ENCODE data around the gene TNFRSF13B.

The TNFRSF13B gene

DNA sequence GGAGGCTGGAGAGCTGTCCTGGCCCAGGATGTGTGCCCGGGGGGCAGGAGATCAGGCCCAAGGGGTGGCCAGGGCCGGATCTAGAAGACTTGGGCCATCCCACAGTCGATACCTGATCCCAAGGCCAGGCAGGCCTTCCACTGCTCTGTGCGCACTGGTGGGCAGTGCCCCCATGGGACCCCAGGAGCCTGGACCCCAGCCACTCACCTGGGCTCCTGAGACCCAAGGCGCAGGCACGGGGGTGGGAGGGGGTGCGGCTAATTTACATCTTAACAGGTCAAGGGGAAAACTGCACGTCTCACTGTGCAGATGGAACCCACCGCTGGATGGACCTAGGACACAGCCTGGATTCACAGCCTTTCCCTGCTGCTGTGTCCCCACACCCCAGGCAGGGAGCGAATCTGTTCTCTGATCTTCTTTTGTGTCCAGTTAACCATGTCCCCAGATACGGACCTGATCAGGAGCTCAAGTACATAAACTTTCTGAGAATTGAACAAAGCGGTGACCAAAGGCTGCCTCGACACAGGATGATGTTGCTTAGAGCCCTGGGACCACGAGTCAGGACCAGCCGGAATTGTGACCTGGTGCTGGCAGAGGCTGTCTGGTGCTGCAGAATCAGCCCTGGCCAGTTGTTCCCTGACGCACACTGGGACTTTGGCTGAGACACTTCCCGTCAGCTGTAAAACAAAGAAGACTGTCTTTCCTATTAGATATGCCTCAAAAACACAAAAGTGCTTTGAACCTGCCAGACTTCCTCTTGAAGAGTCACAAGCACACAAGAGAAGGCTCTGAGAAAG is 60.6 kb downstream of the TNFRSF13B start:
- H2BK120ac ChIP-seq (ENCODE audit: low read depth, low read length): no peak overlapping the region
- H4K8ac ChIP-seq (ENCODE audit: low read depth, low read length): no peak overlapping the region
- no peak overlapping the region for H3K18ac ChIP-seq (ENCODE audit: low read length)
- no peaks in the 10 kb centered on the region for H3K4me1 ChIP-seq (ENCODE audit: control insufficient read depth, low read depth, low read length)
- H3K4me2 ChIP-seq (ENCODE audit: low read length): no peak overlapping the region
- H2BK15ac ChIP-seq (replicated peaks; ENCODE audit: low read depth): no peak overlapping the region
- H4K5ac ChIP-seq (ENCODE audit: low read length): no peak overlapping the region
- no peak overlapping the region for H3K9ac ChIP-seq (ENCODE audit: low read length)
- no peak overlapping the region for H3K4ac ChIP-seq (ENCODE audit: low read depth, low read length)
- no peaks in the 10 kb centered on the region for H3K79me1 ChIP-seq (ENCODE audit: low read length)
- no peak for DNase-seq
- H3K27ac ChIP-seq (ENCODE audit: low read depth, low read length): no peak overlapping the region
- no peak overlapping the region for H3K56ac ChIP-seq (ENCODE audit: low read length)
- WGBS (ENCODE audit: extremely low coverage, insufficient coverage, low lambda C conversion rate): no CpG with 5 or more reads among the region's 17 CpGs
- no peak overlapping the region for H3K4me3 ChIP-seq (ENCODE audit: low read length)
- H3K23ac ChIP-seq (ENCODE audit: low read length): no peak overlapping the region
- no peaks in the 10 kb centered on the region for H3K79me2 ChIP-seq (ENCODE audit: control insufficient read depth, insufficient read depth, low read length)
- H2AK5ac ChIP-seq (ENCODE audit: low read length): no peak overlapping the region
- no peaks in the 10 kb centered on the region for H3K36me3 ChIP-seq (ENCODE audit: control insufficient read depth, insufficient read depth, low read length)
- H2BK5ac ChIP-seq (ENCODE audit: low read length): no peak overlapping the region
- no peaks in the 10 kb centered on the region for H3K27me3 ChIP-seq (ENCODE audit: insufficient read depth, low read length, poor library complexity)

DNA sequence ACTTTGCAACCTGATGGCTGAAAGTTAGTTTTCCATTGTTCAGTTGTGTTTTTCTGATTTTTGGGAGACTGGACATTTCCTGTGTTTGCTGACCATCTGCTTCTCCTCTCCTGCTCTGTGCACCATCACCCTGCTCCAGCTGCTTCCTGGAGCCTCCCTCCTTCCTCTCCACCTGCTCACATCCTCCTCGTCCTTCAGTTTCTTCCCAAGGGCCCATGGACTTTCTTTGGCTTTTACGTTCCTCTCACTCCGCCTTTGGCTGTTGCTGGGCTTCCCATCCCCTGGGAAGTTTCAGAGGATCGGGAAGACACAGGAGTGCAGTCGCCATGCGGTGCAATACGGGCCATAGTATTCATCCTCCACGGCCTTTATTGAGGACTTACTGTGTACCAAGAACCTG is 61.6 kb downstream of the TNFRSF13B start:
- no peak overlapping the region for H3K9ac ChIP-seq (ENCODE audit: low read length)
- H3K27me3 ChIP-seq (ENCODE audit: insufficient read depth, low read length, poor library complexity): no peaks in the 10 kb centered on the region
- no peak overlapping the region for H3K18ac ChIP-seq (ENCODE audit: low read length)
- no peaks in the 10 kb centered on the region for H3K4me1 ChIP-seq (ENCODE audit: control insufficient read depth, low read depth, low read length)
- no peak overlapping the region for H2BK5ac ChIP-seq (ENCODE audit: low read length)
- no peak overlapping the region for H4K5ac ChIP-seq (ENCODE audit: low read length)
- no peaks in the 10 kb centered on the region for H3K79me2 ChIP-seq (ENCODE audit: control insufficient read depth, insufficient read depth, low read length)
- no peaks in the 10 kb centered on the region for H3K79me1 ChIP-seq (ENCODE audit: low read length)
- no peak overlapping the region for H2AK5ac ChIP-seq (ENCODE audit: low read length)
- H3K23ac ChIP-seq (ENCODE audit: low read length): no peak overlapping the region
- H3K27ac ChIP-seq (ENCODE audit: low read depth, low read length): no peak overlapping the region
- no peak overlapping the region for H3K4me2 ChIP-seq (ENCODE audit: low read length)
- WGBS (ENCODE audit: extremely low coverage, insufficient coverage, low lambda C conversion rate): no CpG with 5 or more reads among the region's 8 CpGs
- DNase-seq: no peak
- H2BK120ac ChIP-seq (ENCODE audit: low read depth, low read length): no peak overlapping the region
- no peak overlapping the region for H3K56ac ChIP-seq (ENCODE audit: low read length)
- H3K4ac ChIP-seq (ENCODE audit: low read depth, low read length): no peak overlapping the region
- no peaks in the 10 kb centered on the region for H3K36me3 ChIP-seq (ENCODE audit: control insufficient read depth, insufficient read depth, low read length)
- H2BK15ac ChIP-seq (replicated peaks; ENCODE audit: low read depth): no peak overlapping the region
- no peak overlapping the region for H3K4me3 ChIP-seq (ENCODE audit: low read length)
- no peak overlapping the region for H4K8ac ChIP-seq (ENCODE audit: low read depth, low read length)

DNA sequence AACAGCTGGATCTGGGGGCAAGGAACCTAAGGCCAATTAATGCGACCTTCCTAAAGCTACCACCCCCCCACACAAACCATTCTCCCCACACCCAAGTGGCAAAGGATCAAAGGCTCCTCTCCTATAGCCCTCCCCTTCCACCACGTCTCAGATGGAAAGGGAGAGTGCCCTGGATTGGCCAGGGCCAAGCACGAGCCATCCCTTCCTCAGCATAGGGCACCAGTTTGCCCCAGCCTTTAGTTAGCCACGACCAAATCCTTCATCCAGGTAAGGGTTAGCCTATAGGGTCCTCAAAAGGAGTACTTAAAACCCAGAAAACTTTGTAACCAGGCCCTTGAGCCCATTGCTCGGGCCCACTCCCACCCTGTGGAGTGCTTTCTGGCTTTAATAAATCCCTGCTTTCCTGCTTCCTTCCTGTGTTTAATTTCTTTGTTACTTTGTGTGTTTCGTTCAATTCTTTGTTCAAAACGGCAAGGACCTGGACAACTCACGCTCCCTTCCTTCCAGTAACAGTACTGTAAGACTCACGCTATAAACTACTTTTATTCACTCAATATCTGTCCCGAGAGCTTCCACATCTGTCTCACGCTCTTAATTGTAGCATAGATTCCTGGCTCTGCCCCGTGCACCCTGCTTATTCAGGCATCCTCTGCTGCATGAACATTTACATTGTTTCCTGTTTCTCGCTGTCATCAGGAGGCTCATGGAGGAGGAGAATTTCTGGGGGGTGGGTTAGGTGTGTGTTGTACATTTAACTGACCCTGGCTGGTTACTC is 62.3 kb downstream of the TNFRSF13B start:
- Histone ChIP-seq H2AK5ac (ENCODE audit: low read length) (no peak overlapping the region), H2BK120ac (ENCODE audit: low read depth, low read length) (no peak overlapping the region), H3K27ac (ENCODE audit: low read depth, low read length) (no peak overlapping the region), H2BK15ac (replicated peaks; ENCODE audit: low read depth) (no peak overlapping the region), H3K56ac (ENCODE audit: low read length) (no peak overlapping the region), H4K8ac (ENCODE audit: low read depth, low read length) (no peak overlapping the region), H3K36me3 (ENCODE audit: control insufficient read depth, insufficient read depth, low read length) (no peaks in the 10 kb centered on the region), H3K4me3 (ENCODE audit: low read length) (no peak overlapping the region), H3K27me3 (ENCODE audit: insufficient read depth, low read length, poor library complexity) (no peaks in the 10 kb centered on the region), H3K18ac (ENCODE audit: low read length) (no peak overlapping the region), H3K4me1 (ENCODE audit: control insufficient read depth, low read depth, low read length) (no peaks in the 10 kb centered on the region), H4K5ac (ENCODE audit: low read length) (no peak overlapping the region), H3K4me2 (ENCODE audit: low read length) (no peak overlapping the region), H3K9ac (ENCODE audit: low read length) (no peak overlapping the region), H3K79me1 (ENCODE audit: low read length) (no peaks in the 10 kb centered on the region), H2BK5ac (ENCODE audit: low read length) (no peak overlapping the region), H3K23ac (ENCODE audit: low read length) (no peak overlapping the region), H3K4ac (ENCODE audit: low read depth, low read length) (no peak overlapping the region), H3K79me2 (ENCODE audit: control insufficient read depth, insufficient read depth, low read length) (no peaks in the 10 kb centered on the region)
- no CpG with 5 or more reads among the region's 13 CpGs for WGBS (ENCODE audit: extremely low coverage, insufficient coverage, low lambda C conversion rate)
- no peak for DNase-seq

DNA sequence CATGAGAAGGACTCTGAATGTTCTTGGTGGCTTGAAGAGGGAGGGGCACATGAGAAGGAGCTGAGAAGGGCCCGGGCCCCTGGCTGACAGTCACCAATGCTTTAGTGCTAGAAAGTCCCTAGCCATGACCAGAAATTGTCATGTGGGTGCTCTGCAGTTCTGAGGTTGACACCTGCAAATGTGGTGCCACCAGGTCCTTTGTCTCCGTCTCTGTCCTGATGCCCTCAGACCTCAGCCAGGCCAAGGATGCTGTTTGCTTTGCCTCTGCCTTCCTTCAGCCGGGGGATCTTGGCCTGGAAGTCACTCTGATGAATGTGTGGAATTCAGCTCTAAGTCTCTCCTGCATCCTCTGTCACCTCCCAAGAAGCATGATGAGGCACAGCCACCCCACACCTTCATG is 63.6 kb downstream of the TNFRSF13B start:
- H3K18ac ChIP-seq (ENCODE audit: low read length): no peak overlapping the region
- H3K4me3 ChIP-seq (ENCODE audit: low read length): no peak overlapping the region
- no peak for DNase-seq
- H2BK15ac ChIP-seq (replicated peaks; ENCODE audit: low read depth): no peak overlapping the region
- H3K36me3 ChIP-seq (ENCODE audit: control insufficient read depth, insufficient read depth, low read length): no peaks in the 10 kb centered on the region
- H3K4me2 ChIP-seq (ENCODE audit: low read length): no peak overlapping the region
- H3K27ac ChIP-seq (ENCODE audit: low read depth, low read length): no peak overlapping the region
- no peak overlapping the region for H4K5ac ChIP-seq (ENCODE audit: low read length)
- H2AK5ac ChIP-seq (ENCODE audit: low read length): no peak overlapping the region
- no peaks in the 10 kb centered on the region for H3K27me3 ChIP-seq (ENCODE audit: insufficient read depth, low read length, poor library complexity)
- WGBS (ENCODE audit: extremely low coverage, insufficient coverage, low lambda C conversion rate): no CpG with 5 or more reads among the region's 3 CpGs
- H2BK5ac ChIP-seq (ENCODE audit: low read length): no peak overlapping the region
- H3K23ac ChIP-seq (ENCODE audit: low read length): no peak overlapping the region
- no peak overlapping the region for H3K56ac ChIP-seq (ENCODE audit: low read length)
- no peak overlapping the region for H4K8ac ChIP-seq (ENCODE audit: low read depth, low read length)
- no peaks in the 10 kb centered on the region for H3K79me1 ChIP-seq (ENCODE audit: low read length)
- H3K9ac ChIP-seq (ENCODE audit: low read length): no peak overlapping the region
- no peaks in the 10 kb centered on the region for H3K4me1 ChIP-seq (ENCODE audit: control insufficient read depth, low read depth, low read length)
- no peaks in the 10 kb centered on the region for H3K79me2 ChIP-seq (ENCODE audit: control insufficient read depth, insufficient read depth, low read length)
- H2BK120ac ChIP-seq (ENCODE audit: low read depth, low read length): no peak overlapping the region
- H3K4ac ChIP-seq (ENCODE audit: low read depth, low read length): no peak overlapping the region

DNA sequence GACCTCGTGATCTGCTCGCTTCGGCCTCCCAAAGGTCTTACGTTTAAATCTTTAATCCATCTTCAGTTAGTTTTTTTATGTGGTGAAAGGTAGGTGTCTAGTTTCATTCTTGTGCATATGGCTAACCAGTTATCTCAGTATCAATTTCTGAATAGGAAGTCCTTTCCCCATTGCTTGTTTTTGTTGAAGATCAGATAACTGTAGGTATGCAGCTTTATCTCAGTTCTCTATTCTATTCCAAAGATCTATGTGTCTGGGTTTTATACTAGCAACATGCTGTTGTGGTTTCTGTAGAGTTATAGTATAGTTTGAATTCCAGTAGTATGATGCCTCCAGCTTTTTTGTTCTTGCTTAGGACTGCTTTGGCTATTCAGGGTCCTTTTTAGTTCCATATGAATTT is 65.2 kb downstream of the TNFRSF13B start:
- WGBS (ENCODE audit: extremely low coverage, insufficient coverage, low lambda C conversion rate): no CpG with 5 or more reads among the region's 4 CpGs
- no peak overlapping the region for H3K4me2 ChIP-seq (ENCODE audit: low read length)

More for the DNA sequence above, 65.2 kb downstream of the TNFRSF13B start:
- Histone ChIP-seq H3K79me2 (ENCODE audit: control insufficient read depth, insufficient read depth, low read length) (no peaks in the 10 kb centered on the region), H3K27ac (ENCODE audit: low read depth, low read length) (no peak overlapping the region), H2AK5ac (ENCODE audit: low read length) (no peak overlapping the region), H3K79me1 (ENCODE audit: low read length) (no peaks in the 10 kb centered on the region), H3K4ac (ENCODE audit: low read depth, low read length) (no peak overlapping the region), H4K8ac (ENCODE audit: low read depth, low read length) (no peak overlapping the region), H3K18ac (ENCODE audit: low read length) (no peak overlapping the region), H3K4me3 (ENCODE audit: low read length) (no peak overlapping the region), H3K36me3 (ENCODE audit: control insufficient read depth, insufficient read depth, low read length) (no peaks in the 10 kb centered on the region), H2BK5ac (ENCODE audit: low read length) (no peak overlapping the region), H4K5ac (ENCODE audit: low read length) (no peak overlapping the region), H3K27me3 (ENCODE audit: insufficient read depth, low read length, poor library complexity) (no peaks in the 10 kb centered on the region), H2BK120ac (ENCODE audit: low read depth, low read length) (no peak overlapping the region), H3K56ac (ENCODE audit: low read length) (no peak overlapping the region), H3K23ac (ENCODE audit: low read length) (no peak overlapping the region), H3K4me1 (ENCODE audit: control insufficient read depth, low read depth, low read length) (no peaks in the 10 kb centered on the region), H3K9ac (ENCODE audit: low read length) (no peak overlapping the region), H2BK15ac (replicated peaks; ENCODE audit: low read depth) (no peak overlapping the region)
- no peak for DNase-seq
